Liver (tissue), 3 donors: Measurements from ENCODE around the gene LRMDA.

ENCODE experiments used
- CTCF ChIP-seq: fragments of 150-350 bp; IDR thresholded peaks from 2 replicates; pipeline ENCODE4 v1.5.1; 2017; ENCODE audit warnings: improper control_type of control experiment, low read depth, low read length; ENCODE audit not compliant: missing input control
- GABPA ChIP-seq, 2 donors: IDR thresholded peaks in 1 of 2; conservative IDR thresholded peaks in 1 of 2; 2 replicates each; pipeline ENCODE4 v1.6.1; 2016; ENCODE audit warnings: antibody characterized with exemption in 2 of 2, mild to moderate bottlenecking in 1 of 2, moderate library complexity in 1 of 2
- HNF4G ChIP-seq: IDR thresholded peaks from 2 replicates; pipeline ENCODE4 v1.6.1; 2016; ENCODE audit warnings: antibody characterized with exemption
- REST ChIP-seq: IDR thresholded peaks from 2 replicates; pipeline ENCODE4 v1.6.1; 2016; ENCODE audit warnings: antibody characterized with exemption, mild to moderate bottlenecking
- RXRA ChIP-seq, 2 donors: IDR thresholded peaks; 2 replicates each; pipeline ENCODE4 v1.6.1; 2017 to 2018; ENCODE audit warnings: antibody characterized with exemption in 2 of 2, mild to moderate bottlenecking in 1 of 2
- YY1 ChIP-seq: IDR thresholded peaks from 2 replicates; pipeline ENCODE4 v1.6.1; 2016; ENCODE audit warnings: antibody characterized with exemption, mild to moderate bottlenecking
- donor health status: healthy.
- donor health status: healthy.

- TF ChIP-seq CTCF (no peak), RXRA (IDR thresholded peaks at IDR 0.05) (no peak), HNF4G (no peak), YY1 (no peak), GABPA (IDR thresholded peaks at IDR 0.05 in 1 of 2, conservative IDR thresholded peaks at IDR 0.05 in 1 of 2) (no peak), REST (no peak)
These were observed 916.4 kb downstream of the LRMDA start for GRCh38 chr10:76347832-76348231.
